Loucy (cell line): ENCODE measurements around the gene CACNA1D.

ENCODE experiments used
- H2AFZ ChIP-seq: fragments of 200-600 bp; sonication (generic); 2 replicates; pipeline ENCODE4 v1.6.0; 2016; ENCODE audit warnings: antibody characterized with exemption, mild to moderate bottlenecking, low read length, moderate library complexity
- H3F3A ChIP-seq: fragments of 200-600 bp; 2 replicates; pipeline ENCODE4 v1.6.0; 2016; ENCODE audit warnings: antibody characterized with exemption, low read depth, mild to moderate bottlenecking
- H3K27me3 ChIP-seq: fragments of 200-600 bp; sonication (generic); 2 replicates; pipeline ENCODE4 v1.6.1; 2014; ENCODE audit warnings: low read length, mild to moderate bottlenecking; ENCODE audit not compliant: insufficient read depth, poor library complexity, severe bottlenecking
- H3K36me3 ChIP-seq: fragments of 200-600 bp; sonication (generic); 2 replicates; pipeline ENCODE4 v1.6.1; 2016; ENCODE audit warnings: low read length; ENCODE audit not compliant: insufficient read depth
- H3K4me1 ChIP-seq: fragments of 200-600 bp; sonication (generic); 2 replicates; pipeline ENCODE4 v1.5.1; 2014; ENCODE audit warnings: low read length, mild to moderate bottlenecking; ENCODE audit not compliant: insufficient read depth, poor library complexity, severe bottlenecking
- H3K4me2 ChIP-seq: fragments of 200-600 bp; sonication (generic); 2 replicates; pipeline ENCODE4 v1.6.0; 2014; ENCODE audit warnings: antibody characterized with exemption, low read length, low read depth, mild to moderate bottlenecking; ENCODE audit not compliant: poor library complexity, severe bottlenecking
- H3K4me3 ChIP-seq: fragments of 200-600 bp; sonication (generic); 2 replicates; pipeline ENCODE4 v1.5.1; 2014; ENCODE audit warnings: low read length, mild to moderate bottlenecking, mixed read lengths; ENCODE audit not compliant: poor library complexity, severe bottlenecking
- H3K79me2 ChIP-seq: fragments of 200-600 bp; sonication (generic); 2 replicates; pipeline ENCODE4 v1.6.1; 2014; ENCODE audit warnings: low read length; ENCODE audit not compliant: insufficient read depth
- H3K9ac ChIP-seq: fragments of 200-600 bp; sonication (generic); 2 replicates; pipeline ENCODE4 v1.6.0; 2014; ENCODE audit warnings: mild to moderate bottlenecking, low read depth, low read length, moderate library complexity; ENCODE audit not compliant: poor library complexity, severe bottlenecking
- H3K9me2 ChIP-seq: fragments of 200-600 bp; sonication (generic); replicated peaks from 2 replicates; pipeline ENCODE4 v1.6.1; 2016; ENCODE audit warnings: low read depth, low read length, mixed read lengths
- H3K9me3 ChIP-seq: fragments of 200-600 bp; sonication (generic); 2 replicates; pipeline ENCODE4 v1.6.1; 2014; ENCODE audit warnings: mild to moderate bottlenecking, antibody characterized with exemption, low read length, low read depth; ENCODE audit not compliant: insufficient read depth
- H4K20me1 ChIP-seq: fragments of 200-600 bp; sonication (generic); 2 replicates; pipeline ENCODE4 v1.6.0; 2014; ENCODE audit warnings: antibody characterized with exemption, low read length, mild to moderate bottlenecking; ENCODE audit not compliant: insufficient read depth, poor library complexity, severe bottlenecking
- EZH2phosphoT487 ChIP-seq: fragments of 200-600 bp; IDR thresholded peaks from 2 replicates; pipeline ENCODE4 v1.6.1; 2018; ENCODE audit warnings: antibody characterized with exemption, mild to moderate bottlenecking, moderate library complexity, borderline replicate concordance
- TF ChIP-seq, protein P1 (sequence below): fragments of 200-600 bp; sonication (generic); conservative IDR thresholded peaks from 2 replicates; pipeline ENCODE4 v1.5.1; 2014; ENCODE audit warnings: mild to moderate bottlenecking, antibody characterized with exemption, low read length

The CACNA1D gene

DNA sequence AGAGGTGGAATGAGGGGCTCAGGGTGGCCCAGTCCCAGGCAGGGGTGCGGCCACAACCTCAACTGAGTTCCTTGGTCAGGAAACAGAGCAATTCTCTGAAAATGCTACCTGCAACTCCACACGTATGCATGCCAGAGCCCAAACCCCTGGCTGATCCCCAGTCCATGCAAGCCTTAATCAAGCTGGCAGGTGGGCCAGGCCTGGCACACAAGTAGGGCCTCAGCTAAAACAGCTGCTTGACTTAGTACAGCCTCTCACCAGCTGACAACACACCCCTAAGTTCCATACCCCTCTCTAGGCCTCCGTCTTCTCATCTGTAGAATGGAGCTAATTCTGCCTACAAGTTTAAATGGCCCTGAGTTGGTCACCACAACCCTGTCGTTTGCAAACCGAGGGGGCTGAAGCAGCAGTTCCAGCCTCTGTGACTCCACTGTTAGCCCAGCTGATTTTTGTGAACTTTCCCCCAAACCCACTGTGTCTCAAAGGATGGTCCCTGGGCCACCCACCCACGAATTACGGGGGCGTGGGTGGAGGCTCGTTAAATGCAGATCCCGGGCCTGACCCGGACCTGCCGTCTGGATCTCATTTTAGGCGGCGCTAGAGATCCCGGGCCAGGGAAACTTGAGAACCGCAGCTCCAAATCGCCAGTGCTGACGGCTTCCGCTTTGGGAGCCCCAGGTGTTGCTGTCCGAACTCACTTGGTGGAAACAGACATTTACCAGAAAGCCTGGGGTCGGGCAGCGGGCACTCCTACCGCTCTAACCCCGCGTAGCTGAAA is 350.9 kb downstream of the CACNA1D start:
- Histone ChIP-seq H2AFZ (no peak overlapping the region), H3K79me2 (no peaks in the 10 kb centered on the region), H3K27me3 (no peaks in the 10 kb centered on the region), H3K4me3 (no peak overlapping the region), H3F3A (no peaks in the 10 kb centered on the region), H3K9me2 (no peaks in the 10 kb centered on the region), H3K9ac (no peak overlapping the region), H3K9me3 (no peaks in the 10 kb centered on the region), H3K4me2 (no peak overlapping the region), H3K4me1 (no peaks in the 10 kb centered on the region), H3K36me3 (no peaks in the 10 kb centered on the region), H4K20me1 (no peaks in the 10 kb centered on the region)
- TF ChIP-seq, protein P1, sequence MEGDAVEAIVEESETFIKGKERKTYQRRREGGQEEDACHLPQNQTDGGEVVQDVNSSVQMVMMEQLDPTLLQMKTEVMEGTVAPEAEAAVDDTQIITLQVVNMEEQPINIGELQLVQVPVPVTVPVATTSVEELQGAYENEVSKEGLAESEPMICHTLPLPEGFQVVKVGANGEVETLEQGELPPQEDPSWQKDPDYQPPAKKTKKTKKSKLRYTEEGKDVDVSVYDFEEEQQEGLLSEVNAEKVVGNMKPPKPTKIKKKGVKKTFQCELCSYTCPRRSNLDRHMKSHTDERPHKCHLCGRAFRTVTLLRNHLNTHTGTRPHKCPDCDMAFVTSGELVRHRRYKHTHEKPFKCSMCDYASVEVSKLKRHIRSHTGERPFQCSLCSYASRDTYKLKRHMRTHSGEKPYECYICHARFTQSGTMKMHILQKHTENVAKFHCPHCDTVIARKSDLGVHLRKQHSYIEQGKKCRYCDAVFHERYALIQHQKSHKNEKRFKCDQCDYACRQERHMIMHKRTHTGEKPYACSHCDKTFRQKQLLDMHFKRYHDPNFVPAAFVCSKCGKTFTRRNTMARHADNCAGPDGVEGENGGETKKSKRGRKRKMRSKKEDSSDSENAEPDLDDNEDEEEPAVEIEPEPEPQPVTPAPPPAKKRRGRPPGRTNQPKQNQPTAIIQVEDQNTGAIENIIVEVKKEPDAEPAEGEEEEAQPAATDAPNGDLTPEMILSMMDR = no peak
- TF ChIP-seq EZH2phosphoT487 = no peak

DNA sequence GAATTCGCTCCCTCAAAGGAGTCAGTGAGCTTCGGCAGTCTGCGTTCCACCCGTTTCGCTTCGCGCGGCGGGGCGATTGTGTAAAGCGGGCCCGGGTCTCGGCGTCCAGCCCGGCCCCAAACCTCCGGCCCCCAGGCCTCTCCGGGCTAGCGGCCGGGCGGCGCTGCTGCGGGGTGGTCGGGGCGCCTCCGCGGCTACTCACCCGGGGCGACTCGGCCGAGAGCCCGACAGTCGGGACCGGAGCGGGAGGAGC is 351.4 kb downstream of the CACNA1D start:
- Histone ChIP-seq H3K79me2 (no peaks in the 10 kb centered on the region), H3F3A (no peaks in the 10 kb centered on the region), H2AFZ (no peak overlapping the region), H3K9me3 (no peaks in the 10 kb centered on the region), H3K4me2 (no peak overlapping the region), H4K20me1 (no peaks in the 10 kb centered on the region), H3K27me3 (no peaks in the 10 kb centered on the region), H3K9me2 (no peaks in the 10 kb centered on the region), H3K4me3 (no peak overlapping the region), H3K4me1 (no peaks in the 10 kb centered on the region), H3K9ac (no peak overlapping the region), H3K36me3 (no peaks in the 10 kb centered on the region)
- TF ChIP-seq, protein P1 = no peak
- TF ChIP-seq EZH2phosphoT487 = no peak

DNA sequence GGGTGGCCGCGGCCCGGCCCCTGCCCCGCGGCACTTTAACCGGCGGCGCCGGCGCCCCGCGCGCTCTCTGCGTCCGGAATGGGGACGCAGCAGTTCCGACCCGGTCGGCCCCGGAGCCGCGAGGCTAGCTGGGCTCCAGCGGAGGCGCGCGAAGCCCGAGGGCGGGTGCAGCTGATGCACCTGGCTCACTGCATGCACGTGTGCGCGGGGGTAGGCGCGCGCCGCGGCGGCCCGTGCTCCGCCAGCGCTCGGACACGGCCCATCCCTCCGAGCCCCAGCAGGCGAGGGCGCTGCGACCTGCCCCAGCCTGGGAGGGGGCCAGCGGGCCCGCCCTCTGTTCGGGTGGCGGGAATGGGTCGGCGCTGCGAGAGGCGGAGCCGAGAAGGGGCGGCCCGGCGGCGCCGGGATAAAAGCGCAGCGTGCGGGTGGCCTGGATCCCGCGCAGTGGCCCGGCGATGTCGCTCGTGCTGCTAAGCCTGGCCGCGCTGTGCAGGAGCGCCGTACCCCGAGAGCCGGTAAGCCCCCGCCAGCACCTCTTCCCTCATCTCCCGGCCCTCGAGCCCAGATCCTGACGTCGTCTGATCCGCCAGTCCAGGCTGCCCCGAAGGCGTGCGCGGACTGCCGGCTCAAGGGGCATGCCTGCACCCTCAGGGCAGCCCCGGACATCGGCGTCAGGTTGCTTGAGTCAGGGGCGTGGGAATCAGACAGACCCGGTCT is 351.9 kb downstream of the CACNA1D start, which contains the start of the genes CHDH and IL17RB:
Gene CHDH, minus strand, starts transcription at position 286 of the 717 bp plus-strand sequence. CDS start 22,411 bp downstream, outside the sequence.
Gene IL17RB, plus strand, starts transcription at position 435 of the 717 bp plus-strand sequence. Its CDS starts 21 bp downstream, at position 456.
- Histone ChIP-seq H3K27me3 (no peaks in the 10 kb centered on the region), H3K4me3 (no peak within 1 kb of the TSS), H3K79me2 (no peaks in the 10 kb centered on the region), H3K9me3 (no peaks in the 10 kb centered on the region), H3K4me1 (no peaks in the 10 kb centered on the region), H3F3A (no peaks in the 10 kb centered on the region), H4K20me1 (no peaks in the 10 kb centered on the region), H2AFZ (no peak within 1 kb of the TSS), H3K4me2 (no peak within 1 kb of the TSS), H3K36me3 (no peaks in the 10 kb centered on the region), H3K9me2 (no peaks in the 10 kb centered on the region), H3K9ac (no peak within 1 kb of the TSS)
- TF ChIP-seq, protein P1 = no peak
- TF ChIP-seq EZH2phosphoT487 = no peak
